Measurements from ENCODE around the gene AKAP8L.

GRCh38 chr19:15457701-15458484 lies 39.1 kb upstream of the AKAP8L start:
- TF ChIP-seq CTCF (IDR thresholded peaks at IDR 0.05) (no peak), EZH2 (IDR thresholded peaks at IDR 0.05; ENCODE audit: borderline replicate concordance, insufficient read depth, low read depth, low read length, poor library complexity, severe bottlenecking) (no peak)
